AG08395 (cell line): Measurements from ENCODE around the gene ZNFX1.
A peak's percentile ranks its signal among the peaks of the same experiment; 100 is the strongest.

Experiments used
- DNase-seq: peaks from one replicate; pipeline ENCODE4 v3.0.0; 2012; ENCODE audit warnings: mixed read lengths, low spot score

ZNFX1 gene

GRCh38 chr20:49278818-49279676, 1.2 kb upstream of the ZNFX1 start:
- no peak for DNase-seq

GRCh38 chr20:49277786-49278035, 146 bp downstream of the ZNFX1 start:
- no peak for DNase-seq

- DNase-seq, result peak; percentile 8
Measured at GRCh38 chr20:49276961-49277785, 684 bp downstream of the ZNFX1 start.

- peak; percentile 50 for DNase-seq
Measured at GRCh38 chr20:49276161-49276960, 1.5 kb downstream of the ZNFX1 start.

GRCh38 chr20:49275636-49276035, 2.2 kb downstream of the ZNFX1 start:
- no peak for DNase-seq

GRCh38 chr20:49275216-49275615, 2.6 kb downstream of the ZNFX1 start:
- DNase-seq, result no peak

GRCh38 chr20:49273696-49274277, 4.1 kb downstream of the ZNFX1 start:
- no peak for DNase-seq

- no peak for DNase-seq
Measured at GRCh38 chr20:49272654-49273053, 5.2 kb downstream of the ZNFX1 start.

- no peak for DNase-seq
Measured at GRCh38 chr20:49270736-49271135, 7.1 kb downstream of the ZNFX1 start.

- peak; percentile 87 for DNase-seq
Measured at GRCh38 chr20:49270177-49270576, 7.7 kb downstream of the ZNFX1 start.

GRCh38 chr20:49268600-49269365, 9.1 kb downstream of the ZNFX1 start:
- DNase-seq, result no peak

- no peak for DNase-seq
Measured at GRCh38 chr20:49267327-49267726, 10.5 kb downstream of the ZNFX1 start.

- no peak for DNase-seq
Measured at GRCh38 chr20:49262444-49262843, 15.4 kb downstream of the ZNFX1 start.

GRCh38 chr20:49261173-49261572, 16.7 kb downstream of the ZNFX1 start:
- DNase-seq, result no peak

- no peak for DNase-seq
Measured at GRCh38 chr20:49260218-49260617, 17.6 kb downstream of the ZNFX1 start.

GRCh38 chr20:49259799-49260198, 18.1 kb downstream of the ZNFX1 start:
- DNase-seq, result no peak

GRCh38 chr20:49259284-49259683, 18.6 kb downstream of the ZNFX1 start:
- DNase-seq, result no peak

GRCh38 chr20:49256261-49256660, 21.6 kb downstream of the ZNFX1 start:
- DNase-seq, result no peak

- no peak for DNase-seq
Measured at GRCh38 chr20:49252556-49253350, 25.1 kb downstream of the ZNFX1 start.

- no peak for DNase-seq
Measured at GRCh38 chr20:49248879-49249665, 28.8 kb downstream of the ZNFX1 start.
